ENCODE data around the gene TLE2. TPM values are rescaled to one million over a fixed set of nuclear protein-coding genes. Genes with fewer than 3 reads are reported as not detected.
A peak's percentile ranks its signal among the peaks of the same experiment; 100 is the strongest.

The TLE2 gene
- total RNA-seq, 1 donor from 2014 or later, result 53.2 TPM

GRCh38 chr19:3036119-3036976, 7.3 kb upstream of the TLE2 start:
- Histone ChIP-seq H3K4me1 (peaks cover 29% of the 10 kb centered on the region), H3K27me3 (ENCODE audit: low read depth) (no peaks in the 10 kb centered on the region), H3K9me3 (replicated peaks) (no peaks in the 10 kb centered on the region), H3K36me3 (no peaks in the 10 kb centered on the region), H3K4me3 (peak overlapping the region; percentile 72), H3K27ac (replicated peaks) (peak overlapping the region; percentile 96)
- DNase-seq, result peak; percentile 95
- intact Hi-C loops (cut with micrococcal nuclease), result no loop called here
- peak; percentile 23 for TF ChIP-seq CTCF (IDR thresholded peaks at IDR 0.05; ENCODE audit: borderline replicate concordance)

- TF ChIP-seq CTCF (IDR thresholded peaks at IDR 0.05; ENCODE audit: borderline replicate concordance), result no peak
- Histone ChIP-seq H3K27me3 (ENCODE audit: low read depth) (no peaks in the 10 kb centered on the region), H3K4me3 (peak overlapping the region; percentile 72), H3K9me3 (replicated peaks) (no peaks in the 10 kb centered on the region), H3K36me3 (no peaks in the 10 kb centered on the region), H3K27ac (replicated peaks) (peak overlapping the region; percentile 96), H3K4me1 (peaks cover 29% of the 10 kb centered on the region)
- intact Hi-C loops (cut with micrococcal nuclease), result no loop called here
- peak; percentile 98 for DNase-seq
These were observed 6.5 kb upstream of the TLE2 start for GRCh38 chr19:3035542-3036118.

GRCh38 chr19:3034656-3035541, 5.8 kb upstream of the TLE2 start:
- intact Hi-C loops (cut with micrococcal nuclease), result no loop called here
- no peak for TF ChIP-seq CTCF (IDR thresholded peaks at IDR 0.05; ENCODE audit: borderline replicate concordance)
- no peaks in the 10 kb centered on the region for H3K27me3 ChIP-seq (ENCODE audit: low read depth)
- H3K27ac ChIP-seq (replicated peaks), result peak overlapping the region; percentile 96
- H3K4me1 ChIP-seq, result peaks cover 28% of the 10 kb centered on the region
- no peaks in the 10 kb centered on the region for H3K36me3 ChIP-seq
- DNase-seq, result no peak
- no peaks in the 10 kb centered on the region for H3K9me3 ChIP-seq (replicated peaks)
- H3K4me3 ChIP-seq, result peak overlapping the region; percentile 72

- H3K4me3 ChIP-seq, result no peak overlapping the region
- peak overlapping the region; percentile 96 for H3K27ac ChIP-seq (replicated peaks)
These were observed 5.3 kb upstream of the TLE2 start for GRCh38 chr19:3034406-3034655.

More at GRCh38 chr19:3034406-3034655, 5.3 kb upstream of the TLE2 start:
- intact Hi-C loops (cut with micrococcal nuclease), result no loop called here
- peaks cover 32% of the 10 kb centered on the region for H3K4me1 ChIP-seq
- no peak for TF ChIP-seq CTCF (IDR thresholded peaks at IDR 0.05; ENCODE audit: borderline replicate concordance)
- no peak for DNase-seq
- H3K9me3 ChIP-seq (replicated peaks), result no peaks in the 10 kb centered on the region
- no peaks in the 10 kb centered on the region for H3K27me3 ChIP-seq (ENCODE audit: low read depth)
- H3K36me3 ChIP-seq, result no peaks in the 10 kb centered on the region

All from left ventricle myocardium inferior (tissue), 1 donor.